GM12891 (cell line): ENCODE results near the gene RAD50.

ENCODE experiments used
- POLR2A ChIP-seq: IDR thresholded peaks from 2 replicates; pipeline ENCODE4 v1.6.1; 2011; ENCODE audit warnings: low read depth, low read length, control low read depth
- SPI1 ChIP-seq: IDR thresholded peaks from 2 replicates; pipeline ENCODE4 v1.6.1; 2011; ENCODE audit warnings: low read depth, low read length, control low read depth

DNA sequence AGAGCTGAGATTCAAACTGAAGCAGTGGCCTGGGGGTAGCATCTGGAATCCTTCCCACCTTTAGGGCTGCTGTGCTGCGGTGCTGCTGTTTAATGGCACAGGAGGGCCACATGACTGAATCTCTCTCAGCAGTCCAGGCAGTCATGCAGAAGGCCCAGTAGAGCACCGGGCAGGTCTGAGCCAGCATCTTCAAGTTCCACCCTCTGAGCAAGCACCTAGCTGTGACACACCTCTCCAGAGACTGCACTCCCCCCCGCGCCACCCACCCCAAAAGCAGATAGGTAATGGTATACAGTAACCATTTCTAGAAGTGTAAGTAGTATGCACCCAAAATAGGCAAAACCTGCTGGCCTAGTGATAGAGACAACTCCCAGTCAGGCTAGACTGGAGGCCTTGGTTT, 125.2 kb downstream of the RAD50 start:
- no peak for TF ChIP-seq POLR2A
- TF ChIP-seq SPI1 = no peak
